Measurements from ENCODE around the gene LETMD1.

Gene LETMD1

GRCh38 chr12:51027342-51027835 is 20.7 kb upstream of the LETMD1 start:
- DNase-seq (ENCODE audit: extremely low read depth, insufficient read length) = no peak
- H3K27me3 ChIP-seq (replicated peaks; ENCODE audit: control insufficient read depth, insufficient read depth, low read length) = no peaks in the 10 kb centered on the region
- H3K4me3 ChIP-seq (replicated peaks; ENCODE audit: low read depth, low read length) = no peak overlapping the region
- H3K36me3 ChIP-seq (ENCODE audit: control insufficient read depth, insufficient read depth, low read length) = no peaks in the 10 kb centered on the region
- TF ChIP-seq CTCF (IDR thresholded peaks at IDR 0.05; ENCODE audit: insufficient read depth, low read length, poor library complexity, severe bottlenecking) = no peak

DNA sequence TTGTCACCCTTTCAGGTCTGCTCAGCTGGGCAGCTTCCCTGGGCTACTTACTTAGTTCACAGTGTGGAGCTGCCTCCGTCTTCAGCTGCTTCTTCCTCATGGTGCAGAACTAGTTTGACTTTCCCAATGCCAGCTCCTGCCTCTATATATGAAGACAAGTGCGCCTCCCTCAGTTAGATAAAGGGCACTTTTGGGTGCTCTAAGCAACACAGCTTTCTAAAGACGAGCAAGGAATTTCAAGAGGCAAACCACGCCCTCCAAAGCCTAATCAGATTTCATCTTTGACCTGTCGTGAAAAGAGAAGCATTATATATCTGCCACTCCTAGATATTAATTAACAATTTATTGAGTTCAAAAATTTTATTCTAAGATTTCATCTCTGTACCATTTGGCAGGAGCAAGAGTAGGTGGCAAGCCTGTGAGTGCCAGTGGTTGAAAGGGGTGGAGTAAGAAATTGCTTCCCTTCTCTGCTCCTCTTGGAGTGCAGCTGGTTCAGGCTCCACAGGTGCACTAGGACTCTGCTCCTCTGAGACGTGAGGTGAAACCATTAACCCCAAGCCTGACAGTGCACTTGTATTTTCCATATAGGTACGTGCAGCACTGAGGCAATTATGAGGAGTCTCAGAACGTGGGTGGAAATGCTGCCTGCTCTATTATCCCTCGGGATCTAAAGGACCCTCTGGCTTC is 19.9 kb upstream of the LETMD1 start:
- DNase-seq (ENCODE audit: extremely low read depth, insufficient read length) = no peak
- Histone ChIP-seq H3K27me3 (replicated peaks; ENCODE audit: control insufficient read depth, insufficient read depth, low read length) (no peaks in the 10 kb centered on the region), H3K4me3 (replicated peaks; ENCODE audit: low read depth, low read length) (no peak overlapping the region), H3K36me3 (ENCODE audit: control insufficient read depth, insufficient read depth, low read length) (no peaks in the 10 kb centered on the region)
- TF ChIP-seq CTCF (IDR thresholded peaks at IDR 0.05; ENCODE audit: insufficient read depth, low read length, poor library complexity, severe bottlenecking) = peak; percentile 32

GRCh38 chr12:51028813-51029150 is 19.3 kb upstream of the LETMD1 start:
- no peak for DNase-seq (ENCODE audit: extremely low read depth, insufficient read length)
- TF ChIP-seq CTCF (IDR thresholded peaks at IDR 0.05; ENCODE audit: insufficient read depth, low read length, poor library complexity, severe bottlenecking) = no peak
- no peak overlapping the region for H3K4me3 ChIP-seq (replicated peaks; ENCODE audit: low read depth, low read length)
- no peaks in the 10 kb centered on the region for H3K27me3 ChIP-seq (replicated peaks; ENCODE audit: control insufficient read depth, insufficient read depth, low read length)
- H3K36me3 ChIP-seq (ENCODE audit: control insufficient read depth, insufficient read depth, low read length) = no peaks in the 10 kb centered on the region

DNA sequence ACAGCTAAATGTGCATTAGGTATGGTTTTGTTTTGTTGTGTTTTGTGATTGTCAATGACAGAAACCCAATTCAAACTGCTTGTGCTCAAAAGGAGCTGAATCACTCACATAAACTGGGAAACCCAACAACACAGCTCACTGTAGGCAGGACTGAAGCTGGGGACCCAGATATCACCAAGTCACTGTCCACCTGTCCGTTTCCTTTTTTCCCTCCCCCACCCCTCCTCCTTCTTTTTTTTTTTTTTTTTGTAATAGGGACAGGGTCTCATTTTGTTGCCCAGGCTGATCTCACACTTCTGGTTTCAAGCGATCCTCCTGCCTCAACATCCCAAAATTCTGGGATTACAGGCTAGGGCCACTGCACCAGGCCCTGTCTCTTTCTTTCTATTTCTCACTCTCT is 15.1 kb upstream of the LETMD1 start:
- DNase-seq (ENCODE audit: extremely low read depth, insufficient read length) = no peak
- Histone ChIP-seq H3K27me3 (replicated peaks; ENCODE audit: control insufficient read depth, insufficient read depth, low read length) (no peaks in the 10 kb centered on the region), H3K36me3 (ENCODE audit: control insufficient read depth, insufficient read depth, low read length) (no peaks in the 10 kb centered on the region), H3K4me3 (replicated peaks; ENCODE audit: low read depth, low read length) (no peak overlapping the region)
- no peak for TF ChIP-seq CTCF (IDR thresholded peaks at IDR 0.05; ENCODE audit: insufficient read depth, low read length, poor library complexity, severe bottlenecking)

DNA sequence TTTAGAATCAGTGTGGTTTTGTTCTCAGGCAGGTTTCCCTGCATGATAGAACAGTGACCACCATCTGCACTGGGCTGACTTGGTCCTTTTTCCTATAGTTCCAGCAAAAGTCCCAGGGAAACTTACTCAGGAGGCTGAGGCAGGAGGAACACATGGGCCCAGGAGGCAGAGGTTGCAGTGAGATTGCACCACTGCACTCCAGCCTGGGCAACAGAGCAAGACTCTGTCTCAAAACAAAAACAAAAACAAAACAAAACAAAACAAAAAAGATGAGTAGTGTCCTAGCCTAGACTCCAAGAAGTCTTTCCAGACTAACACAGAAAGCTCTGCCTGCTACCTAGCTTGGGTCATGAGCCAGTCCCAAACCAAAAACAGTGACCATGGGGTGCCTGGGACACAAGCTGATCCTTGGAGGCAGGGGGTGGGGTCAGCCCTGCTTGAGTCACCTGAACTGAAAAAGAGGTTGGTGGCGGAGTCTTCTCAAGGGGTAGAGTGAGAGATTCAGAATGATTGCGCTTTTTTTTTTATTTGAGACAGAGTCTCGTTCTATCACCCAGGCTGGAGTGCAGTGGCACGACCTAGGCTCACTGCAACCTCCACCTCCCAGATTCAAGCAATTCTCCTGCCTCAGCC is 14.6 kb upstream of the LETMD1 start:
- no peaks in the 10 kb centered on the region for H3K27me3 ChIP-seq (replicated peaks; ENCODE audit: control insufficient read depth, insufficient read depth, low read length)
- no peak overlapping the region for H3K4me3 ChIP-seq (replicated peaks; ENCODE audit: low read depth, low read length)
- no peak for TF ChIP-seq CTCF (IDR thresholded peaks at IDR 0.05; ENCODE audit: insufficient read depth, low read length, poor library complexity, severe bottlenecking)
- H3K36me3 ChIP-seq (ENCODE audit: control insufficient read depth, insufficient read depth, low read length) = no peaks in the 10 kb centered on the region
- DNase-seq (ENCODE audit: extremely low read depth, insufficient read length) = no peak

Measured in GM06990 (cell line).